ENCODE measurements around the gene SMYD3. TPM values are rescaled to one million over a fixed set of nuclear protein-coding genes. Genes with fewer than 3 reads are reported as not detected.

The SMYD3 gene
- total RNA-seq, 1 donor from 2014 or later, result 27.2 TPM

DNA sequence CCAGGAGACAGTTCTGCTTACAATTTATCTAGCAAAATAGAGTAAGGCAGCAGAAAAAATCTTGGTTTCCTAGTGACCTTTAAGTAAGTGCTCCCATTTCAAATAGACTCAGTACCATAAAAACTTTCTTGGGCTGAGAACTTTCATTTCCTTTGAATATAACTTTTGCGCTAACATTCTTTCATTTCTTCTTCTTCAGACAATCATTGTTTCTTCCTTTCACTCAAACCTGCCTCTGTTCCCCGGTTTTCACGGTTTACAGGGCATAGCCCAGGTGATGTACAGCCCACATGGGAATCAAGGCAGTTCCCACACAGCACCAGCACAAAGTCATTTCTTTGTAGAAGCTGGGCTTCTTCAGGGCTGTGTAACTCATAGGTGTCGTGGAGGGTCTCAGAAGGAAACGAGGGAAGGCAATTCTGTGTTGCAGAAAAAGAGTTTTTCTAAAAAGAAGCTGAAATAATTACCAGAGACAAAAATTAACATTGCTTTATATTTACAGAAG lies 611.6 kb downstream of the SMYD3 start:
- intact Hi-C loops (cut with DNase I), result no loop called here
- Histone ChIP-seq H3K36me3 (no peaks in the 10 kb centered on the region), H3K27me3 (no peaks in the 10 kb centered on the region), H3K4me1 (no peaks in the 10 kb centered on the region), H3K4me3 (no peak overlapping the region), H3K27ac (no peak overlapping the region), H3K9me3 (no peaks in the 10 kb centered on the region)
- ATAC-seq (no peak), DNase-seq (no peak)
- TF ChIP-seq, protein P1, sequence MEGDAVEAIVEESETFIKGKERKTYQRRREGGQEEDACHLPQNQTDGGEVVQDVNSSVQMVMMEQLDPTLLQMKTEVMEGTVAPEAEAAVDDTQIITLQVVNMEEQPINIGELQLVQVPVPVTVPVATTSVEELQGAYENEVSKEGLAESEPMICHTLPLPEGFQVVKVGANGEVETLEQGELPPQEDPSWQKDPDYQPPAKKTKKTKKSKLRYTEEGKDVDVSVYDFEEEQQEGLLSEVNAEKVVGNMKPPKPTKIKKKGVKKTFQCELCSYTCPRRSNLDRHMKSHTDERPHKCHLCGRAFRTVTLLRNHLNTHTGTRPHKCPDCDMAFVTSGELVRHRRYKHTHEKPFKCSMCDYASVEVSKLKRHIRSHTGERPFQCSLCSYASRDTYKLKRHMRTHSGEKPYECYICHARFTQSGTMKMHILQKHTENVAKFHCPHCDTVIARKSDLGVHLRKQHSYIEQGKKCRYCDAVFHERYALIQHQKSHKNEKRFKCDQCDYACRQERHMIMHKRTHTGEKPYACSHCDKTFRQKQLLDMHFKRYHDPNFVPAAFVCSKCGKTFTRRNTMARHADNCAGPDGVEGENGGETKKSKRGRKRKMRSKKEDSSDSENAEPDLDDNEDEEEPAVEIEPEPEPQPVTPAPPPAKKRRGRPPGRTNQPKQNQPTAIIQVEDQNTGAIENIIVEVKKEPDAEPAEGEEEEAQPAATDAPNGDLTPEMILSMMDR (IDR thresholded peaks at IDR 0.05), result no peak

DNA sequence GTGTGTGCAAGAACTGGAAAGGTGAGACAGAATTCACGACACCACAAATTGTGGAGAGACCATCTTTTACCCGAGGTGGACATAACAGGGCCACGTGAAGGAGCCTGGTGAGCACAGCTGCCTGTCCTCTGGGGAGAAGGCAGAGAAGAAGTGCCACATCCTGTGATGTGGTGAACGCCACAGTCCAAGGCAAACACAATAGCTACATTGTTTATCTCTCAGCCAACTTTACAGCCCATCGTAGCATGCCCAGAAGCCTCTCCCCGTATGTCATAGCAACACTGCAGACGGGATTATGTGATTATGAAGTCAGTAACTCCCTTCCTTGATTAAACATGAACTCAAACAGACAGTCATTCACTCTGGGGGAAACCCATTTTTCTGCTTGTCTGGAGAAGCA lies 612.2 kb downstream of the SMYD3 start:
- intact Hi-C loops (cut with DNase I), result no loop called here
- DNase-seq (no peak), ATAC-seq (no peak)
- no peak overlapping the region for H3K4me3 ChIP-seq
- TF ChIP-seq, protein P1 (IDR thresholded peaks at IDR 0.05), result no peak
- H3K27me3 ChIP-seq, result no peaks in the 10 kb centered on the region
- no peaks in the 10 kb centered on the region for H3K4me1 ChIP-seq
- H3K9me3 ChIP-seq, result no peaks in the 10 kb centered on the region
- no peaks in the 10 kb centered on the region for H3K36me3 ChIP-seq
- no peak overlapping the region for H3K27ac ChIP-seq

DNA sequence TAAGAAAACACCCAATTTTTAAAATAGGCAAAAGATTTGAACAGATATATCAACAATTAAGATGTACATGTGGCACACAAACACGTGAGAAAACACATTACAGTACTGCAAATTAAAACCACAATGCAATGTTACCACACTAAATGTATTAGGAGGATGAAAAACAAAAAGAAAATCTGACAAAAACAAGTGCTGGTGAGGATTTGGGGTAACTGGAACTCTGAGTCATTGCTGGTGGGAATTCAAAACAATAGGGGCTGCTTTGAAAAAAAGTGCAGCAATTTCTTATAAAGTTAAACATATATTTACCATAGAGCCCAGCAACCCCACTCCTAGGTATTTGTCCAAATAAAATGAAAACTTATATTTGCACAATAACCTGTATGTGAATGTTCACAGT lies 614.1 kb downstream of the SMYD3 start:
- Histone ChIP-seq H3K27me3 (no peaks in the 10 kb centered on the region), H3K4me3 (no peak overlapping the region), H3K9me3 (no peaks in the 10 kb centered on the region), H3K36me3 (no peaks in the 10 kb centered on the region), H3K4me1 (no peaks in the 10 kb centered on the region), H3K27ac (no peak overlapping the region)
- intact Hi-C loops (cut with DNase I), result no loop called here
- TF ChIP-seq, protein P1 (IDR thresholded peaks at IDR 0.05), result no peak
- DNase-seq (no peak), ATAC-seq (no peak)

DNA sequence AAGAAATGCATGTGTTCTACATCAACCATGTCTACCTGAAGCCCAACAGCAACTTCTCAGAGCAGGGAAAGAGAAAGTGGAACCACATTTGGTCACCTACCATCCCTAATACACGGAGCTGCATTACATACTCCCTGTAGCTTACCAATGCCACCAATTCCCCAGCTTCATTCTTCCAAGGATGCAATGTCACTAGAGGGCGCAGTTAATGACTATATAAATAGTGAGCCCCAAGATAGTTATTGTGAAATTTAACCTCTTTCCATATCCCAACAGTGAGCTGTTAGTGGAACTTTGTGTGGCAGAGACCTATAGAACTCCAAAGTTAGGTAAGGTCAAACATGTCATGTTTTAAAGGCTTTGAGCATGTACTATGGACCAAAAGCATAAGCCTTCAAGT lies 618.3 kb downstream of the SMYD3 start:
- Histone ChIP-seq H3K36me3 (no peaks in the 10 kb centered on the region), H3K4me3 (no peak overlapping the region), H3K27ac (no peak overlapping the region), H3K4me1 (no peaks in the 10 kb centered on the region), H3K27me3 (no peaks in the 10 kb centered on the region), H3K9me3 (no peaks in the 10 kb centered on the region)
- intact Hi-C loops (cut with DNase I), result no loop called here
- TF ChIP-seq, protein P1 (IDR thresholded peaks at IDR 0.05), result peak; percentile 36
- no peak for DNase-seq
- peak; percentile 59 for ATAC-seq

DNA sequence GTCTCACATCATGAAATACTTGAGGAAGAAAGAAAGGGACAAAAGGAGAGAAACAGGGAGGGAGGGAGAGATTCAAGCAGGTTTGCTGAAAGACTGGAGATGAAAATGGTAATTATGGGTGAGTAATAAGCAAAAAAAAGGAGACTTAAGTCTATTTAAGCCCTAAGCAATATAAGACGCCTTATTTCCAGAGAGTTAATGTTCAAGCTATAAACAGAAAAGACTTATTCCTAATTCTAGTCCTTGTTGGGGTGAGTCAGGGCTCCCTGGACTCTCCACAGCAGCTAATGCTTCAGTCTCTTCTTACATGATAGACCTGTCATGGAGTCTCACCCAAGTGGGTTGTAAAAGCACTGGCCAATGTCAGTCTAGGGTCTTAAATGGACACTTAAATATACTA lies 619.2 kb downstream of the SMYD3 start:
- H3K4me3 ChIP-seq, result no peak overlapping the region

More for the DNA sequence above, 619.2 kb downstream of the SMYD3 start:
- Histone ChIP-seq H3K9me3 (no peaks in the 10 kb centered on the region), H3K4me1 (no peaks in the 10 kb centered on the region), H3K36me3 (no peaks in the 10 kb centered on the region), H3K27ac (no peak overlapping the region), H3K27me3 (no peaks in the 10 kb centered on the region)
- no peak for ATAC-seq
- intact Hi-C loops (cut with DNase I), result no loop called here
- TF ChIP-seq, protein P1 (IDR thresholded peaks at IDR 0.05), result no peak
- no peak for DNase-seq
